GM19324 (cell line): ENCODE results near the gene GNA12.
A peak's percentile ranks its signal among the peaks of the same experiment; 100 is the strongest.

Experiments
- ATAC-seq: cut with Tn5 transposase; IDR thresholded peaks from one replicate; pipeline ENCODE4 v1.9.1; 2021; ENCODE audit warnings: mild to moderate bottlenecking, moderate library complexity; ENCODE audit not compliant: unreplicated experiment, low FRiP score

GNA12 gene, protein sequence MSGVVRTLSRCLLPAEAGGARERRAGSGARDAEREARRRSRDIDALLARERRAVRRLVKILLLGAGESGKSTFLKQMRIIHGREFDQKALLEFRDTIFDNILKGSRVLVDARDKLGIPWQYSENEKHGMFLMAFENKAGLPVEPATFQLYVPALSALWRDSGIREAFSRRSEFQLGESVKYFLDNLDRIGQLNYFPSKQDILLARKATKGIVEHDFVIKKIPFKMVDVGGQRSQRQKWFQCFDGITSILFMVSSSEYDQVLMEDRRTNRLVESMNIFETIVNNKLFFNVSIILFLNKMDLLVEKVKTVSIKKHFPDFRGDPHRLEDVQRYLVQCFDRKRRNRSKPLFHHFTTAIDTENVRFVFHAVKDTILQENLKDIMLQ

GRCh38 chr7:2844153-2845033 is at the start of gene GNA12:
Gene GNA12, minus strand, starts transcription at chr7:2844308. Its CDS starts 147 bp downstream, at chr7:2844161.
- ATAC-seq: peak; percentile 97

GRCh38 chr7:2893411-2893861 is 49.3 kb upstream of the GNA12 start:
- peak; percentile 19 for ATAC-seq

DNA sequence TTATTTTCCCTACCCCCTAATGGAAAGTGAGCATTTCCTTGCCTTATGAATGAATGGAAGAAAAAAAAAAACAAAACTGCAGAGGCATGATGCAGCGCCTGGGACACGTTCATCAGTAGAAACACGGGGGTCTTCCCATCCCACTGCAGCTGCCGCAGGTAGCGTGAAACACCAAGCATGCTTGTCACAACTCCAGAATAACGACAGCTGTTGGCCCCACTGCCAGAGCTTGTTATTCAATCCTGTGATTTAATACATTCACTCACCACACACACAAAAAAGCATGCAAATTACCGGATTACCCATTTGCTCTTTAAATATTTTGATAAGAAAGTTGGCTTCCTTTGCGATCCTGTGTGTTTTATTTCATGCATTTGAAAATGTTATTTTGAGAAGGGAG is 48.4 kb upstream of the GNA12 start:
- no peak for ATAC-seq

- ATAC-seq: no peak
Observed at GRCh38 chr7:2887816-2888215, 43.7 kb upstream of the GNA12 start.

DNA sequence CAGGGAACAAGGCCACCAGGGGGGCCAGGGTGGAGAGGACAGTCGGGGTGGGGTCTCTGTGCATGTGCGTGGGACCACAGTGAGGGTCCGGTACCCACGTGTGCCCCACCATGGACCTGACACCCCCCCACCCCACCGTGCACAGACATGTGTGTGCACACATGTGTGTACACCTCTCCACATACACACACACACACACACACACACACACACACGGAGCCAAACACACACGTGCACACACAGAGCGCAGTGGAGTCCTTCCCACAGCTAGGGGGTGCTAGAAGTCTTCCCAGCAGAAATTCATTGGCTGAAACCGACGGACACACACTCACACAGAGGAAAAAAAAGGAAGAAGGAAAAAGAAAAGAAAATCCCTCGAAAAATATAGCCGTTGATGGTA is 42.8 kb upstream of the GNA12 start:
- no peak for ATAC-seq

- no peak for ATAC-seq
Observed at GRCh38 chr7:2886391-2886790, 42.3 kb upstream of the GNA12 start.

- ATAC-seq: no peak
Observed at GRCh38 chr7:2884161-2884560, 40.1 kb upstream of the GNA12 start.

DNA sequence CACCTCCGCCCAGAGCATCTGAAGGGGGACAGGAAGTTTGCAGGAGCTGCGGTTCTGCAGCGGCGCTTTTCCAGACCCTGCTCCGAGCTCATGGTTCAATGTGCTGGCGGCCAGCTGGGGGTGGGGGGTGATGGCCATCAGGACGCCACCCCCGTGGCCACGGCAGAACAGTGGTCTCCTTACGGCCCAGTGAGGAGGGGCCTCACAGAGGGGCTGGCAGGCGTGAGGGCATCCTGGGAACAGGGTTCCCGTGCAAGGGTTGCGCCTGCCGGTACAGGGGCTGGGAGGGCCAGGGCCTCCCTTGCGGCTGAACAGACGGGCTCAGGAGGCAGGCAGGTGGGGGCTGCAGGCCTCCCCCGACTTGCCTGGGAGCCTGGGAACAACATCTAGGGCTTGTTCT is 39.0 kb upstream of the GNA12 start:
- ATAC-seq: no peak

GRCh38 chr7:2882111-2882510 is 38.0 kb upstream of the GNA12 start:
- no peak for ATAC-seq

- ATAC-seq: no peak
Observed at GRCh38 chr7:2880874-2881533, 36.9 kb upstream of the GNA12 start.

- ATAC-seq: no peak
Observed at GRCh38 chr7:2880051-2880450, 35.9 kb upstream of the GNA12 start.

- ATAC-seq: no peak
Observed at GRCh38 chr7:2879354-2879753, 35.2 kb upstream of the GNA12 start.

DNA sequence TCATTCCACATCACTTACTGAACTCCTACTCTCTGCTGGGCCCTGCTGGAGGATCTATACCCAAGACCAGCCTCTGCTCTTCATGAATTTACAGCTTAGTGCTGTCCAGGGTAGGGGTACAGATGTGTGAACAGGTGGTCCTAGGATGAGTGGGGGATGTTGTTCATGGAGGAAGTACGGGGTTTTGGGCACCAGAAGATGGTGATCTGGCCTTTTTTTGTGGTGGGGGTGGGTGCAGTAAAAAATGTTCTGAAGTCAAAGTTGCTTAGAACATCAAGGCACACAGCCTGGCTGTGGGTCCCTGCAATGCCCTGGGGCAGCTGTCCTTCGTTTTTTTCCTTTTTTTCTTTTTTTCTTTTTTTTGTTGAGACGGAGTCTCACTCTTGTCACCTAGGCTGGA is 34.2 kb upstream of the GNA12 start:
- no peak for ATAC-seq

GRCh38 chr7:2876031-2876731 is 32.1 kb upstream of the GNA12 start:
- no peak for ATAC-seq

DNA sequence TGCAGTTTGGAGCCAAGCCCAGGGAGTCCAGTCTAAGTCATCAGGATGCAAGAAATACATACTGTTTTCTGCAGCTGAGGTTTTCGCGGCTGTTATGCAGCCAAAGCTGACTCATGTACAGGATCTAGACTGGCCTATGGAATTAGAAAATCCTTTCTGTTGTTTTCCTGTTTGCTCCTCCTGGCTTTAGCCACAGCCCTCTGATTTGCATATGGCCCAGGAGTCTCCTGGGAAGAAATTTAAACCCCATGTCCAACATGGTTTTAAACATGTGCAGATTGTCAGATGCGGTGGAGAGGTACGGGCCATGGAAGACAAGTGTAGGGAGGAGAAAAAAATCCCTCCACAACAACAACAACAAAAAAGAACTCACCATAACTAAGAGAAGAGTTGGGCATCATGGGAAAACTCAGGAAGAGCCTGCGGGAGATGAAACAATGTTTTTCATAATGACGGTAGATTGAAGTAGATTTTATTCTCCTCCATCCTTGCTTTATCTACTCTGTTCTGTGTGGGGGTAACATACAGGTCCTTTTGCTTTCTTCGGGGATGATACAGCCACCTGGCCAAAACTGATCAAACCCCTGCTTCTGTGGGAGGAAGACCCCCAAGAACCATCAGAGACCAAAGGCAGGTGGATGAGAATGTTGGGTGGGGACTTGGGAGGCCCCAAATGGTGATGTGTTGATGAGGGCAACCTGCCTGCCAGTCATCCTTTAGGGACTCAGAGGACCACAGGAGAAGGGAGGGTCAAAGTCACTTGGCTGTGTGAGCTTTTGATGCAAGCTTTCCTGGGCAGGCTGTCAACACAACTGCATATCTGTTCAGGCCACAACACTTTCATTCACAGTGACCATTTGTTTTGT is 29.8 kb upstream of the GNA12 start:
- ATAC-seq: no peak

GRCh38 chr7:2873146-2873545 is 29.0 kb upstream of the GNA12 start:
- no peak for ATAC-seq

DNA sequence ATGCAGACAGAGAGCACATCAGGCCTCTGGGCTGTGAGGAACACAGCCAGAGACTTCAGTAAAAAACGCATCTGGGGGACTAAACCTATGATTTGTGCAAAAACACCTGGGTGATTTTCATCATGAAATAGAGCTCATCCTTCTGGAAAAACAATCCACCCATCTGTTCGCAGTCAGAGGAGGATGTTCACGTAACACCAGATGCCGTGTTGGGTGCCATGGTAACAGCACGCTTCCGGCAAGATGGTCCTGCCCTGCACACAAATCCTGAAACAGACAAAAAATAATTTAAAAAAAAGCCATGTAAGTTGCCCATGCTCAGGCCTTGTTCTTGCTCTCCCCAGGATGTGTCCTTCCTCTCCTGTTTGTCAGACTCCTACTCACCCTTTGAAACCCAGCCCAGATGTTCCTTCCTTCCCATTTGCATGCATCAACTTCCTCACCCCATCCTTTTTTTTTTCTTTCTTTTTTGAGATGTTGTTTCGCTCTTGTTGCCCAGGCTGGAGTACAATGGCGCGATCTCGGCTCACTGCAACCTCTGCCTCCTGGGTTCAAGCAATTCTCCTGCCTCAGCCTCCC is 28.3 kb upstream of the GNA12 start:
- no peak for ATAC-seq

- ATAC-seq: no peak
Observed at GRCh38 chr7:2870471-2870931, 26.4 kb upstream of the GNA12 start.

GRCh38 chr7:2869981-2870380 is 25.9 kb upstream of the GNA12 start:
- ATAC-seq: no peak
